Measurements from ENCODE around the gene STBD1.

The STBD1 gene

DNA sequence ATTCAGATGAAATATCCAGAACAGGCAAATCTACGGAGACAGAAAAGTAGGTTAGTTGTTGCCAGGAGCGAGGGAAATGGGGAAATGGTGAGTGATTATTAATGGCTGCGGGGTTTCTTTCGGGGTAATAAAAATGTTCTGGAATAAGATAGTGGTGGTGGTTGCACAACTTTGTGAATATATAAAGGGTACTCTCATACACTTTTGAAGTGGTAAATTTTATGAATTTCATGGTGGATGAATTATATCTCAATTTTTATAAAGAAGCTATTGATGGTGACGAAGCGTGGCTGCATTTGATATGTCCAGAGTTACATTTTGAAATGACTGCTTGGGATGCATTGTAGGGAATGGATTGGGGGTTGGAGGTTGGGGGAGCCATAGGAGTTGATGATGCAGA is 38.7 kb upstream of the STBD1 start:
- TF ChIP-seq, protein P1, sequence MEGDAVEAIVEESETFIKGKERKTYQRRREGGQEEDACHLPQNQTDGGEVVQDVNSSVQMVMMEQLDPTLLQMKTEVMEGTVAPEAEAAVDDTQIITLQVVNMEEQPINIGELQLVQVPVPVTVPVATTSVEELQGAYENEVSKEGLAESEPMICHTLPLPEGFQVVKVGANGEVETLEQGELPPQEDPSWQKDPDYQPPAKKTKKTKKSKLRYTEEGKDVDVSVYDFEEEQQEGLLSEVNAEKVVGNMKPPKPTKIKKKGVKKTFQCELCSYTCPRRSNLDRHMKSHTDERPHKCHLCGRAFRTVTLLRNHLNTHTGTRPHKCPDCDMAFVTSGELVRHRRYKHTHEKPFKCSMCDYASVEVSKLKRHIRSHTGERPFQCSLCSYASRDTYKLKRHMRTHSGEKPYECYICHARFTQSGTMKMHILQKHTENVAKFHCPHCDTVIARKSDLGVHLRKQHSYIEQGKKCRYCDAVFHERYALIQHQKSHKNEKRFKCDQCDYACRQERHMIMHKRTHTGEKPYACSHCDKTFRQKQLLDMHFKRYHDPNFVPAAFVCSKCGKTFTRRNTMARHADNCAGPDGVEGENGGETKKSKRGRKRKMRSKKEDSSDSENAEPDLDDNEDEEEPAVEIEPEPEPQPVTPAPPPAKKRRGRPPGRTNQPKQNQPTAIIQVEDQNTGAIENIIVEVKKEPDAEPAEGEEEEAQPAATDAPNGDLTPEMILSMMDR (IDR thresholded peaks at IDR 0.05; ENCODE audit: control insufficient read depth, insufficient read depth, low read depth, low read length, missing control alignments) = no peak
- no peak overlapping the region for H3K4me3 ChIP-seq (ENCODE audit: control insufficient read depth, low read depth, low read length)
- DNase-seq (ENCODE audit: low read depth) = no peak

DNA sequence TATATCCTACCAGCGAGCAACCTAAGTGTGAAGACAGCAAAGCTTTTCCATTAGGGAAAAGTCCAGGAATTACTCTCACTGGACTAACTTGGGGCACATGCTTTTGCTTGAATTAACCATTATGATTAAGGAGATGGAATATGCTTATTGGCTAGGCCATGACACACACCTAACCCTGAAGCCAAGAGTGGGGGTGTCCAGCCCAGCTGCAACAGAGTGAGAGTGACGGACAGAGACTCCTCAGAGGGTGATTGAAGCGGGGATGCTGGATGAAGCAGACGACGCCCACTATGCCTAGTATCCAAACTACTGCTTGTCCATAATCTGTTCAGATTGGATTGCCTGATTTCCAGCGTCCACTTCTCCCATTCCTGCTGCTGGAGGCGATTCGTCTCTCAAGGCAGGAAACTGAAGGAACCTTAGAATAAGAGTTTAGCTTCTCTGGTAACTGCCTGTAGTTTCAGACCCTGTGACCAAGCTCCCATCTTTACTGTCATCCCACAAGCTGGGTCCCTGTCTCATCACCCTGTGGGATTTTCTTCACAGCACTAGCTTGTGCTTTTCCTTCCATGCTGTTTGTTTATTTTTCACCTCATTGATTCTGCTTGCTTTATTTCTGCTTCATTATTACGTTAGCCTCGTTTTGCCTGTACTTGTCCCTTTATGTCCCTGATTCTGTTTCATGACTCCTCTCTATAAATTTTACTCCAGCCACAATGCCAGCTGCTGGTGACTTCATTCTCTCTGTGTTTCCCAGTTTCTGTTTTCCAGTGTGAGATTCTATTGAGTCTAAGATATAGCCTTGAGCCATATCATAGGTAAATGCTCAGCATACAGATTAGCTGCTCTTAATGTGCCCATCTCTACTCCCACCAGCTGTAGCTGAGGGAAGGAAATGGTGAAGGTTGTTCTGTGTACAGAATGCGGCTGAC is 36.0 kb upstream of the STBD1 start:
- TF ChIP-seq, protein P1 (IDR thresholded peaks at IDR 0.05; ENCODE audit: control insufficient read depth, insufficient read depth, low read depth, low read length, missing control alignments) = no peak
- no peak for DNase-seq (ENCODE audit: low read depth)
- no peak overlapping the region for H3K4me3 ChIP-seq (ENCODE audit: control insufficient read depth, low read depth, low read length)

DNA sequence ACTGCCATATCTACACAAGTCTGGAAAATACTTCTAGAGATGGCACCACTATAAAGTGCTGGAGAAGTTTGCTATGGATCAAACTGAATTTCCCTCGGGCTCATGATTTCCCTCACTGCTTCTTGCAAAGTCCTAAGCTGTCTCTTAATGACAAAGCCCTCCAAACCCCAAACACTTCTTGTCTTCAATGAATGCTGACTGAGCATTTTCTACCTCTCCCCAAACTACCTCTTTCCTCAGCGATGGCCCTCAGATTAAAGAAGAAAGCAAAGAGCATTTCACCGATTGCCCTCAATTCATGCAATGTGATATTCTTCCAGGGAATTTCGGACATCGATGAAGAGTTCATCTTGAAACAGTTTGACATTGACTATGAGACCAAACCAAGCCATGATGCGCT is 35.3 kb upstream of the STBD1 start:
- no peak overlapping the region for H3K4me3 ChIP-seq (ENCODE audit: control insufficient read depth, low read depth, low read length)
- no peak for DNase-seq (ENCODE audit: low read depth)
- TF ChIP-seq, protein P1 (IDR thresholded peaks at IDR 0.05; ENCODE audit: control insufficient read depth, insufficient read depth, low read depth, low read length, missing control alignments) = no peak

DNA sequence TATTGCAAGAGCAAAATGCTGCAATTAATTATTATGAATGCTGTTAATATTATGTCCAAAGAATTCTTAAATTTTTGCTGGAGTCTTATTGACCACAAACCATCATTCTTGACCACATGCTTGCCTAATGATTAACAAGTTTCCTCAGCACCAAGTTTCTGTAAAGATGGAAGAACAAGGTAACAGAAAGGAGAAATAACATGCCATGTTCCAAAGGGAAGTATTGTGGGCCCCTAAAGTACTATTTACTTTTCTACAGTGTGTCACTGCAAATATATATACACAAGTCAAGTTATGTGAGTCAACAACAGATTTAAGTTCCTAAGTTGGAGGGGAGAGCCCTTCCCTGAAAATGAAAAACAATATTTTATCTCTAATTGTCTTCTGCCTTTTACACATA is 34.5 kb upstream of the STBD1 start:
- DNase-seq (ENCODE audit: low read depth) = no peak
- TF ChIP-seq, protein P1 (IDR thresholded peaks at IDR 0.05; ENCODE audit: control insufficient read depth, insufficient read depth, low read depth, low read length, missing control alignments) = no peak
- H3K4me3 ChIP-seq (ENCODE audit: control insufficient read depth, low read depth, low read length) = no peak overlapping the region

DNA sequence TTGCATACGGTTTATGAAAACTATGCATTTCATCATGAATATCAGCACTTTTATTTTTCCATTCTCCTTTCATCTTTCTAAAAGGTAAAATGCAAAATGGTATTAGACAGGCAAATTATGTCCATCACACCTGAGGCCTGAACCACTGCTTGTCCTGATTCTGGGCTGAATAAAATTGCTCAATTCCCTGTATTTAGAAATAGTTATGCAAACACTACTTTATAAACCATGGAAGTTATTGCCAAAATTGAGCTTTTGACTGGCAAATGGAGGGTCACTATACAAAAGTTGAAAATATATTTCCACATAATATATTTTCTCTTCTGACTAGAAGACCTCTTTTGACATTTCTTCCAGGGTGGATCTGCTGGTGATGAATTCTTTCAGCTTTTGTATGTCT is 34.0 kb upstream of the STBD1 start:
- DNase-seq (ENCODE audit: low read depth) = no peak
- no peak overlapping the region for H3K4me3 ChIP-seq (ENCODE audit: control insufficient read depth, low read depth, low read length)
- TF ChIP-seq, protein P1 (IDR thresholded peaks at IDR 0.05; ENCODE audit: control insufficient read depth, insufficient read depth, low read depth, low read length, missing control alignments) = no peak

DNA sequence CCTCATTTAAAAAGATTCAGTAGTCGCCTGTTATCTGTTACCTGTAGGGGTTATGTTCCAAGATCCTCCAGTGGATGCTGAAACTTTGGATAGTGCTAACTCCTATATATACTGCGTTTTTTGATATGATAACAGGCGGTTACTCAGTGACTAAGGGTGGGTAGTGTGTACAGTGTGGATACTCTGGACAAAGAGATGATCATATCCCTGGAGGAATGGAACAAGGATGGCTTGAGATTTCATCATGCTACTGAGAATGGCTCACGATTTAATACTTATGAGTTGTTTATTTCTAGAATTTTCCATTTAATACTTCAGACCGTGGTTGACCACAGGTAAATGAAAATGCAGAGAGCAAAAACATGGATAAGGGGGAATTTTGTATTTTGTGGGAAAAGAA is 33.5 kb upstream of the STBD1 start:
- TF ChIP-seq, protein P1 (IDR thresholded peaks at IDR 0.05; ENCODE audit: control insufficient read depth, insufficient read depth, low read depth, low read length, missing control alignments) = no peak
- no peak overlapping the region for H3K4me3 ChIP-seq (ENCODE audit: control insufficient read depth, low read depth, low read length)
- no peak for DNase-seq (ENCODE audit: low read depth)

Measured in AG09309 (cell line).